CD4-positive, alpha-beta T cell treated with Interferon gamma for 1 hour (primary cell): ENCODE results near the gene SPATA2L.

Experiments used
- DNase-seq: peaks from one replicate; pipeline ENCODE4 v3.0.0-alpha.2; 2020

SPATA2L gene

DNA sequence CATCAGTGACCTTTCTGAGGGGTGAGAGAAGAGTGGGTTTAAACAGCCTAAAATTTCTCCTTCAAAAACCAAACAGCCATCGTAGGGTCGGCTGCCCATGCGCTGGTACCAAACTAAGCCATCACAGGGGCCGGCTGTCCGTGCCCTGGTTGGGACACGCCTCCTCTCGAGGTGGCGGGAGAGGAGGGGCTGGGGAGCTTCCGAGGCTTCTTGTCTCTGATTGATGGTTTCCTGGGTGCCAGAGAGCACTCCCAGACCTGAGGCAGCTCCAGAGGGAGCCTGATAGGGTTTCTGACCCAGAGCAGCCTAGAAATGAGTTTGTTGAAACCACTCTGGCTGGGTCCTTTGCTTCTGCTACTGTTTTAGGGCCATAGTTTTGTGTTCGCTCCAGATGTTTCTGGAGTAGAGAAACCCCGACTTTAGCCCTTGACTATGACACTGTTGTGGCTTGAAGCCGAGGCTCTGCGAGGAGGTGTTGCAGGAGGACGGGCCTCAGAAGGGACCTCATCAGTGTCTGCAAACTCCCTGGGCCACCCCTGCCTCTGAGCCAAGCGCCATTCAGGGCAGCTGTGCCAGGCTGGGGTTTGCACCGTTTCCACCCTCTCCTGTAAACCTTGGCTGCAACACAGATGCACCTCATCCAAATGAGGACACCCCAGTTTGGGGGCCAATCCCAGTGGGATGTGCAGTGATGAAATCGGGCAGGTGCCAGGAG lies 26.1 kb upstream of the SPATA2L start:
- no peak for DNase-seq

DNA sequence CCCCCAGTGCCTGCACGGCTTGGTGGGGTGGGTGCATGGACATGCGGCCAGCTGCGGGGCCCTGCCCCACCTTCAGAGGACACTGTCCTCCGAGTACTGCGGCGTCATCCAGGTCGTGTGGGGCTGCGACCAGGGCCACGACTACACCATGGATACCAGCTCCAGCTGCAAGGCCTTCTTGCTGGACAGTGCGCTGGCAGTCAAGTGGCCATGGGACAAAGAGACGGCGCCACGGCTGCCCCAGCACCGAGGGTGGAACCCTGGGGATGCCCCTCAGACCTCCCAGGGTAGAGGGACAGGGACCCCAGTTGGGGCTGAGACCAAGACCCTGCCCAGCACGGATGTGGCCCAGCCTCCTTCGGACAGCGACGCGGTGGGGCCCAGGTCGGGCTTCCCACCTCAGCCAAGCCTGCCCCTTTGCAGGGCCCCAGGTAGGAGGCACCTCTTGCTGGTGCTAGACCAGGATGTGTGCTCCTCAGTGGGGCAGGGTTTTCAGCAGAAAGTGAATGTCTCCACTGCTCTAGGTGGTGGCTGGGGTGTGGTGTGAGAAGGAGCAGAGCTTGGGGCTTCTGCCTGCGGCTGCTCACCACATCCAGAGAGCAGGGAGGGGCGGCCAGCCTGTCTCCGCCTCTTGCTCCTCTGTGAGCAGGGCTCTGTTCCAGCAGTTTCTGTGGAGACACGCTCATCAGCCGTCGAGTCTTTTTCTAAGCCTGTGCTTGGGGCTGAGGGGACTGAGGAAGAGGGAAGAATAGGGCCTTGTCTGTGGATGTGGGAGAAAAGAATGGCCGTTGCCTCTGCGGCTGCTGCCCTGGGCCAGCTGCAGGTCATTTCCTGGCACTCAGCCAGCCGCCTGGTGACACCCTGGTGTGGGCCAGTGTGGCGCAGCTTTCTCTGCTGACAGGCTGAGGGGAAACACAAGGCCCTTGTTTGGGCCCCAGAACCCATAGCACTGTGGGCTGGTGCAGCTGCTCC lies 22.1 kb upstream of the SPATA2L start:
- DNase-seq: peak; percentile 84

DNA sequence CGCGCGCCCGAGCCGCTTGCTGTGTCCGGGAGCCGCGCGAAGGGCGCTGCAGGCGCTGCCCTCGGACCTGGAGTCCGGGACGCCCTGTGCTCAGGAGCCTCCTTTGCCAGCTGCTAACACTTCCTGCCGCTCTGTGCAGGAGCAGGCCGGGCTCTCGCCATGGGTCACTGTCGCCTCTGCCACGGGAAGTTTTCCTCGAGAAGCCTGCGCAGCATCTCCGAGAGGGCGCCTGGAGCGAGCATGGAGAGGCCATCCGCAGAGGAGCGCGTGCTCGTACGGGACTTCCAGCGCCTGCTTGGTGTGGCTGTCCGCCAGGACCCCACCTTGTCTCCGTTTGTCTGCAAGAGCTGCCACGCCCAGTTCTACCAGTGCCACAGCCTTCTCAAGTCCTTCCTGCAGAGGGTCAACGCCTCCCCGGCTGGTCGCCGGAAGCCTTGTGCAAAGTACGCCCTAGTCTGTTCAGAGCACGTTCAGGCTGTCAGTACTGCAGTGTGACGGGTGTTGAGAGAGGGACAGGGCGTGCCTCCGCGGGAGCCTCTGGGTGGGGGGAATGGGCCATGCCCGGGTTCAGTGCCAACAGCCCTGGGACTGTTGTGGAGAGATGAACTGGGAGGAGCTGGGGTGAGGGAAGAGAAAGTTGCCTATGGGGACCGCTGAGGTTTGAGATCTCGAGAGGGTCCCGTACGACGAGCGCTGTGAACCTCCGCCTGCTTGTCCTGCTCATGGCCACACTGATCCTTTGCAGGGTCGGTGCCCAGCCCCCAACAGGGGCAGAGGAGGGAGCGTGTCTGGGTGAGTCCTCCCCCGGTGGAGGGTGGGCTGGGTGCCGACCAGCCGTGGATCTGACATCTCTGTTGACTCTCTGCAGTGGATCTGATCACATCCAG lies 21.1 kb upstream of the SPATA2L start:
- DNase-seq: peak; percentile 84

DNA sequence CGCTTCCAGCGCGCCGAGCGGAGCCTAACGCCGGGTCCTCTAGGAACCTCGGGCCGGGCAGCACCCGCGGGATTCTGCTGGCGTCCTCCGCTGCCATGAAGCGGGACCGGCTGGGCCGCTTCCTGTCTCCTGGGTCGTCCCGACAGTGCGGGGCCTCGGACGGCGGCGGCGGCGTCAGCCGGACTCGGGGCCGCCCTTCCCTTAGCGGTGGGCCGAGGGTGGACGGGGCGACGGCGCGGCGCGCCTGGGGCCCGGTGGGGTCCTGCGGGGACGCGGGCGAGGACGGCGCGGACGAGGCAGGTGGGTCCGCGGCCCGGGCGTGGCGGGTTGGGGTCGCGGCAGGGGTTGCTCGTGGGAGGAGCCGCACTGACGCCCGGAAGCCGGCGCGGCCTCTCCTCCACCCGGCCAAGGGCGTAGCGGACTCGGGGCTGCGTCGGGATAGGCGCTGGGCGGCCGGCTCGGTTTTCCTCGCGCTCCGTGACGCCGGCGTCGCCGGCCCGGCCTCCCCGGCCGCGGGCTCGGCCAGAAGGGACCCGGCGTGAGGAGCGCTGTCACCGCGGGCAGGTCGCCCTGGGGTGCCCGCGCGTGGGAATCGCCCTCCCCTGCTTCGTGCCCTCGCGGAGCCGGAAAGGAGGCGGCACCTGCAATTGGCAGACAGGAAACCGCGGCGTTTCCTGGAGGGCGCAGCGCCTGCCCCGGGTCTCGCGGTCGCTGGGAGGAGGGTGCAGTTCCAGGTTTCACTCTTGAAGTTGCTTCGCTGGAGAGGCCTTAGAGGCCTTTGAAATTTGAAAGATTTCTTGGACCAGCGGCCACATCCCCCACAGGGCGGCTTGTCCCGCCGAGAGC lies 20.3 kb upstream of the SPATA2L start:
- DNase-seq: peak; percentile 90

DNA sequence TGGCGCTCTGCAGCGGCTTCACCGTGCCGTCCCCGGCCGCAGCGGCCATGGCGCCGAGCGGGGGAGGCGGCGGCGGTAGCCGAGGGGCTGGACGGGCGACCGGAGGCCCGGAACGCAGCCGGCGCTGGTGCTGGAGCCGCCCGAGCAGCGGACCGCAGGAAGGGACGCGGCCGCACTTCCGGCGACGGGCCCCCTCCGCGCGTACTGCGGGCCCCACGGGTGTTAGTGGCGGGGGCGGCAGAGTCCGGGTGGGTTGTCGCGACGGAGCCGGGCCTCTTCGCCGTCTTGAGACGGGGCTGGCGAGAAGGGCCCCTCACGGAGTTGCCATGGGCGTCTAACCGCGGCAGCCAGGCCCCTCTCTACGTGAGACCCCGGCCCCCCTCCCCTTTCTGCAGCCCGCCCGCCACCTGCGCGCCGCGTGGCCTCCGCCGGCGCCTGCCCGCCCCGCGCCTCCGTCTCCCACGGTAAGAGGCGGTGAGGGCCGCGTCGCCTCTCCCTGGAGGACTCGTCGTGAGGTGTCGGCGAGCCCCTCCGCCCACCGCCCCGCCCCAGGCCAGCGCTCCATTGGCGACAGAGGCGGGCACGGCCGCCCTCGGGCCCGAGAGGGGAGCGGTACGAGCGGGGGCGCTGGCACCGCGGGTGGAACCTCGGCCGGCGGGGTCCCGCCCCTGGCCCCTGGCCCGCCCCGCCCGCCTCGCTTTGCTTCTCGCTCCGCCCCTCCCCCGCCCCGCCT lies 19.5 kb upstream of the SPATA2L start, which contains the start of the genes VPS9D1 and ZNF276:
Gene VPS9D1, minus strand, starts transcription at position 86 of the 733 bp plus-strand sequence. Its CDS starts 37 bp downstream, at position 49.
Gene ZNF276, plus strand, starts transcription at position 725 of the 733 bp plus-strand sequence. CDS start 104 bp downstream, outside the sequence.
- peak; percentile 78 for DNase-seq

DNA sequence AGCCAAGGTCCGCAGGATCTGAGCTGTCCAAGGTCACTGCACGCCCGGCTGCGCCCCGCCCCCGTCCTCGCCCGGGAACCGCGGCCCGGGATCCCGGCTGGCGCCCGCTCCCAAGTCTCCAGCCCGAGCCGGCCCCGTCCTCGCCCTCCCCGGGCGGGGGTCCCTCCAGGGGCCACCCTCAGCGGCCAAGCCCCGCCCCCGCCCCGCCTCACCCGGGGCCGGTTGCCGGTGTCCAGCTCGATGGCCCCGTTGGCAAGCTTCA lies 19.0 kb upstream of the SPATA2L start:
- no peak for DNase-seq

DNA sequence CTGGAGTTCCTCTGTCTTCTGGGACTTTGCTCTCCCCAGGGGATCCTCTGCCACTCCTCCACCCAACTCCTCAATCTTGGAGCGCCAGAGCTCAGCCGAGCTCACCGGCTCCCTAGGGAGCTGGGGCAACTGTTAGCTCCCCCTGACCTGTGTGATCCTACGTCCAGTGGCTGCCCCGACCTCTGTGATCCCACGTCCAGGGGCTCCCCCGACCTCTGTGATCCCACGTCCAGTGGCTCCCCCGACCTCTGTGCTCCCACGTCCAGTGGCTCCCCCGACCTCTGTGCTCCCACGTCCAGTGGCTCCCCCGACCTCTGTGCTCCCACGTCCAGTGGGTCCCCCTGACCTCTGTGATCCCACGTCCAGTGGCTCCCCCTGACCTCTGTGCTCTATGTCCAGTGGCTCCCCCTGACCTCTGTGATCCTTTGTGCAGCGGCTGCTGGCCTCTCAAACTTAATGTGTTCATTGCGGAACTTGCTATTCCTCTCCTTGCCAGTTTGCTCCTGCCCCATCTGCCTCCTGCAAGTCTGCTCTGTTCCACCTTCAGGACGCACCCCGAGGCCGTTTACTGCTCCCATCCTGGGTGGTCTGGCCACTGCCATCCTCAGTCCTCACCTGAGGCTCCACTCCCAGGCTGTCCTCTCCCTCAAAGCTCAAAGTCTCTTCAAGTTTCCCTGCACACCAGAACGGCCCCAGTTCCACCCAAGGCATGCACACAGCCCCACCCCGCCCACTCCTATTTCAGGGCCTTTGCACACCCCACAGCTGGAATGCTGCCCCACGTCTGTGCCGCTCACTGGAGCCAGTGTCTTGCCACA lies 16.4 kb upstream of the SPATA2L start:
- DNase-seq: no peak

DNA sequence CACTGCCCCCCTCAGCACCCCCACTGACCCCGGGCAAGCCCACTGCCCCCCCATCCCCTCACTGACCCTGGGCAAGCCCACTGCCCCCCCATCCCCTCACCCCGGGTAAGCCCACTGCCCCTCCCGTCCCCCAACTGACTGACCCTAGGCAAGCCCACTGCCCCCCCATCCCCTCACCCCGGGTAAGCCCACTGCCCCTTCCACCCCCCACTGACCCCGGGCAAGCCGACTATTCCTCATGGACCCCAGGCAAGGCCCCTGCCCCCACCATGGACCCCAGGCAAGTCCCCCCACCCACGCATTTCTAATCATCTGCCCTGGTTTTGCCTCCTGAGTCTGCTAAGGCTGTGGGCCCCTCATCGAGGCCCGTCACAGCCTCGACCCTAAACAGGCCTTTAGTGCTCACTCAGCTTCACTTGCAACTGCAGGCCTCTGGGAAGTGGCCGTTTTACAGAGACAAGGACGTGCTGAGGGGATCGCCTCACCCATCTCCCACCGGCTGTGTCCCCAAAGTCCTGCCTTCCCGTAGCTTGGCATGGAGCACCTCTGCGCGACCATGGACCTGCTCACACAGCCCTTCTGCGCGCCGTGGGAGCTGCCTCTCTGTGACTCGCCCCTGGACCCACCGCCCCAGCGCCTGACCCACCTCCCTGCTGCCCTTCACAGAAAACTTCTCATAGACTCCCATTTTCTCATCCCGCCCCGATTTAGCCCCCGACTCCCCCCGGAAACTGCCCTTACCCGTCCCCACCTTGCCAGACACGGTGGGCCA lies 15.6 kb upstream of the SPATA2L start:
- DNase-seq: no peak

DNA sequence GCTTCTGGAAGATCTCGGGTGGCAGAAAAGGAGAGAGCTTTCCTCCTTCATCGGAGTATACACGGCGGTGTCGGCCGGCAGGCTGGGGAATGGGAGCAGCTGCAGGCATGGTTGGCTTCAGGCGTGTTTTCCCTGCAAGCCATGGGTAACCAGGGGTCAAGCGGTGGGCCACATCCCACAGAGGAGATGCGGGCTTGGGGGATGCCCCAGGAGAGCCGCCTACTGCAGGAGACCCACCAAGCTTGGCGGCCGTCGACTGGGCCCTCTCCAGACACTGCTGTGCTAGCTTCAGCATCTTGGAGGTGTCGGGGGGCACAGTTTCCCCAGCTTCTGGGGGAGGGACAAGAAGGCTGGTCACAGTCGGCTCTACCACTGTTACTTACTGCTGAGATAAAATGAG lies 15.0 kb upstream of the SPATA2L start:
- DNase-seq: no peak

DNA sequence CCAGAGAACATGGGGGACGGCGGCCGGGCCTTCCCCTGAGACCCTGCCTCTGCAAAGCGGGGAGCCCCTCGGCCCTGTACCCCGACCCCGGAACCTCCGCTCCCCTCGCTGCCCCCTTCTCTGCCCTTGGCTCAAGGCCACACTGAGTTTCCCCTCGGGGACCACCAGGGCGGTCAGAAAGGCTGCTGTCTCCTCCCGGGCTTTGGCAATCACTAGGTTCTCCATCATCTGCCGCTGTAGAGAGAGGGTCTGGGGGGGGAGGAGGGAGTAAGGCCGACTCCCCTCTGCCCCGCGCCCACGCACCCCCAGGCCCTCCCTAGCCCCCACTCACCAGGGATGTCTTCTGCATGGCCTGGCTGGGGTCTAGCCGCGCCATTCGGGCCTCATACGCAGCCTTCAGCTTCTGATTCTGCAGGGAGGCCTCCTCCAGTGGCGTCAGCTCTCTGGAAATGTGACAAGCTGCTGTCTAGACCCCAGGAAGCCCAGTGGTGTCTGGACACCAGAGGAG lies 10.8 kb upstream of the SPATA2L start:
- DNase-seq: no peak

DNA sequence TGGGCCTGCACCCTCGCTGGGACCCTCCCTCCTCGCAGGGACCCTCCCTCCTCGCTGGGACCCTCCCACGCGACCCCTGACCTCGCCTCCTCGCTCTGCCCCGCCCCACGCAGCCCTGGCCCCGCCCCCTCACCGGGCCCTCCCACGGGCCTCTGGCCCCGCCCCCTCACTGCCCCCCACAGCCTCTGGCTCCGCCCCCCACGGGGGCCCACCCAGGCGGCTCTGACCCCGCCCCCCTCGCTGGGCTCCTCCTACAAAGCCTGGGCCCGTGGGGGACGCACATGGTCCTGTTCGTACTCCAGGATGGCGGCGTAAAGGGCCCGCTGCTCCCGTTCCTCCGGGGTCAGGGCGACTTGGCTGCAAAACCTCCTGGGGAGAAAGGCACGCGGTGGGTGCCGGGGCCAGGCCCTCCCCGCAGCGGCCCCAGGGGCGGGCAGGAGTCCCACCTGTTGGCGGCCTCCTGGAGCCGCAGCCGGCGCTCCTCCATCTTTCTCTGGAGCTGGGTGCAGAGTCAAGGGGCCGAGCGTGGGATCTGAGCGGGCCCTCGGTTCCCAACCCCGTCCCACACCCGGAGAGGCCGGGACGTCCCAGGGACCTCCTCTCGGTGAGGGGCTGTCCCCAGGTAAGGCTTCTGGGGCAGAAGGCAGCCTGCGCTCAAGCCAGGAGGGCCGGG lies 10.2 kb upstream of the SPATA2L start:
- peak; percentile 69 for DNase-seq

DNA sequence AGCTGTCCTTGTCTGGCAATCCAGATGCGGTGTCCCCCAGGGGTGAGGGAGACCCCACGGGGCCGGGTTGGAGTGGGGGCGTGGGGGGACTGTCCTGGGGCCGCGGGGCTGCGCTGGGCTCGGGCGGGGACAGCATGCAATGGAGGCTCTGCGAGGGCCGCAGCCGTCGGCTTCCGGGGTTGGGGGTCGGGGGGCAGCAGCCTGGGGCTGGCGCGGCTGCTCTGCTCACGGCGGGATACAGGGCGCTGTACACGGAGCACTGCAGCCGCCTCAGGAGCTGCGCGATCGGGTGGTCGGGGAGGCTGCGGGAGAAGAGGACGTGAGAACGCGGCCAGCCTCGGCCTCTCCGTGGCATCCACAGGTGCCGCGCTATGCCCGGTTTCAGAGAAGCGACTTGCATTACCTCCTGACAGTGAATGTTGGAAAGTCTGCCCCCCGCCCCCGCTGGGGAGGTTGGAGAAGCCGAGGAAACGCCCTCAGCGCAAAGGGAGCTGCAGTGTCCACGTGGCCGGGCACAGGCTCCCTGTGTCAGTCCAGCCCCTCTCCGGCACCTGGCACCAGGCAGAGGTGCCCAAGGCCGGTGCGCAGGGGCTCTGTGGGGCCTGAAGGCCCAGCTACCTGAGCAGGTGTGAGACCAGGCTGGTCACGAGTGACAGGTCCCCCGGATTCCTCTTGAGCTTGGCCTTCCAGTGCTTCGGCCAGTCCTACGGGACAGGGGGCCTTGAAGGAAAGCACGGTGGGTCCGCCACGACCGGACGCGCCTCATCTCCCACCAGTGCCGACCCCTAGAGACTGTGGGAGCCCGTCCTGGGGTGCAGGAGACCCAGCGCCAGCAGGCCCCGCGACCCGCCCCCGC lies 9.4 kb upstream of the SPATA2L start:
- no peak for DNase-seq

DNA sequence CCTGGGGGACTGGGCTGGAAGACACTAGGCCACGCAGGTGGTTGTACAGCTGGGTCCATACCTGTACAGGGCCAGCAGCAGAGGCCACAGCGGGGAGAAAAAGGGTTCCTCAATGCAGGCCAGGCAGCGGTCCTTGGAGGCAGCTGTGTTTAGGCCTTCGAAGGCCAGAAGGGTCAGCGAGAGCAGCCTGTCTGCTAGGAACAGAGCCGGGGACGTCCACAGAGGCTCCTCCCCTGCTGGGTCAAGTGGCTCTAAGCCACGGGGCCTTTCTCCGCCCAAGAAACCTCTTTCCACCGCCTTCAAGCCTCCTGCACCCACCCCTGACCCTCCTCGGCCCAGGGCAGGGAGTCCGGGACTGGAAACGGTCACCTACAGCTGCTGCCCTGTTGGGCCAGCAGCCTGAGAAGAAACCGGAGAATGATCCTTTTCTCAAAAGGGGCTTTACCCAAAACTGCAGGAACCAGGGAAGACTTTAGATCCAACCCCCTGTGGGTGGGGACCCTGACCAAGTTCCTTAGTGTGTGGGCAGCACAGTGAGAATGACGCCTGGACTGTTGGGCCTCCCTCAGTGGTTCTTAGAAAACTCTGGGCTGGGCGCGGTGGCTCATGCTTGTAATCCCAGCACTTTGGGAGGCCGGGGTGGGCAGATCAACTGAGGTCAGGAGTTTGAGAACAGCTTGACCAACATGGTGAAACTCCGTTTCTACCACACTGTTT lies 8.4 kb upstream of the SPATA2L start:
- DNase-seq: no peak

DNA sequence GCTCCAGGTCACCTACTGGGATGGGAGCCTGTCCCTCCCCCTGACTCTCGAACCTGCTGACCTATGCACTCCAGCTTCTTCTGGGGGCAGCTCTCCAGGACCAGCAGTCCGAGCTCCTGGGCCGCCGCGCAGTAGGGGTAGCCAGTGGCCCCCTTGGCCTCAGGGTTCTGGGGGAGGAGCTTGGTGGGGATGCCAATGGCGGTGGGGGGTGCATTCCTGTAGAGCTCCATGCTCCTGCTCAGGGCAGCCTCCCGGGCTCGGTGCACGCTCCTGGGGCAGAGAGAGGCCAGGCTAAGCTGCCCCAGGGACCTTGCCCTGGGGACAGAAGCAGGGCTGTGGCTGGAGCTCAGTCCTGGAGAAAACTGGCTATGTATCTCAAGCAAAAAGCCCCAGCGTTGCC lies 7.7 kb upstream of the SPATA2L start:
- DNase-seq: no peak

DNA sequence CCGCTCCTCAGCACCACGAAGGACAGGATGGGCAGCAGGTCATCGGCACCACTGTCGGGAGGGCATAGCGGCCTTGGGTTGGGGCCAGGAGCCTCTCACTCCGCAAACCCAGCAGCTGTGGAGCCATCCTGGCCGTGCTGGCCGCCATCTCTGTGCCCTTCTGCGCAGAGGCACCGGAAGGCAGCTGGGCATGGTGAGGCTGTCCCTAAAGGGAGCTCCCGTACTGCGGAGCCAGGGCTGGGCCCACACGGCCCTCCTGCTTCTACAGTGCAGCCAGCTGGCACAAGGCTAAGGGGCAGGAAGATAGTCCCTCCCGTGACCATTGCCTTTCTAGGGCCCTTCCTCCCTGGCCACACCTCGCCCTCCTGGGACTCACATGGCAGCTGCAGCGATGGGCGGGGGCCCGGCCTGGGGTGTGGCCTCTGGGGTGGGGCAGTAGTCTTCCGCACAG lies 7.0 kb upstream of the SPATA2L start:
- DNase-seq: no peak

DNA sequence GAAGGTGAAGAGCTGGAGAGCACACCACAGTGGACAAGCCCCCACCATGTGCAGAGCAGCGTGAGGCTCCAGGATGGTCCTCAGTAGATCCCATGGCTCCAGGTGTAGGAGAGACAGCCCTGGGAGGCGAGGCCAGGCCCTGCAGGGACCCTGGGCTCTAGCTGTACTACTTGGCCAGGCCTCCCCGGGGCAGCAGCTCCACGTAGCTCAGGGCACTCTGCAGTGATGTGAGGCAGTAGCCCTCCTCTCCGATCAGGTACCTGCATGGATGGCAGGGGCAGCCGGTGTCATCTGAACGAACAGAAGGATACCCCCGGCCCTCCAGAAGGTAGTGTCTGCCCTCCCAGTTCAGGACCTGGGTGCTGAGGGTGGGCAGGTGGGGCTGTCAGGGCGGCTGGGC lies 6.2 kb upstream of the SPATA2L start:
- no peak for DNase-seq
